Spinal cord (tissue), 10 donors: ENCODE data around the gene CPVL. TPM values are rescaled to one million over a fixed set of nuclear protein-coding genes. Genes with fewer than 3 reads are reported as not detected.

Source experiments
- DNase-seq, 6 donors: peaks; one replicate each; pipeline versions ENCODE4 v3.0.0 to v3.0.0-alpha.2; 2013 to 2015; ENCODE audit warnings: low spot score in 6 of 6, low read depth in 4 of 6
- H3K27ac ChIP-seq: one replicate; pipeline ENCODE4 v1.5.1; 2013; ENCODE audit warnings: low read depth, low read length, control low read depth
- H3K27me3 ChIP-seq: one replicate; pipeline ENCODE4 v1.6.1; 2013; ENCODE audit warnings: low read length; ENCODE audit not compliant: control insufficient read depth, insufficient read depth
- H3K36me3 ChIP-seq: one replicate; pipeline ENCODE4 v1.6.1; 2013; ENCODE audit warnings: low read length; ENCODE audit not compliant: control insufficient read depth, insufficient read depth
- H3K4me1 ChIP-seq: one replicate; pipeline ENCODE4 v1.6.1; 2013; ENCODE audit warnings: low read length; ENCODE audit not compliant: control insufficient read depth, insufficient read depth
- H3K4me3 ChIP-seq: one replicate; pipeline ENCODE4 v1.5.1; 2013; ENCODE audit warnings: low read depth, low read length, control low read depth
- H3K9me3 ChIP-seq: one replicate; pipeline ENCODE4 v1.6.1; 2013; ENCODE audit warnings: low read length; ENCODE audit not compliant: control insufficient read depth, insufficient read depth
- WGBS: methylation state at CpG from one replicate; pipeline ENCODE4 v1.1.5; 2013; ENCODE audit warnings: missing lambda C conversion rate; ENCODE audit not compliant: insufficient coverage; 5-methylcytosine and 5-hydroxymethylcytosine counted together
- polyA plus RNA-seq, 2 donors: library from polyadenylated mRNA; unstranded; fragments of 120-200 nt; gene quantifications; one replicate each; pipeline ENCODE4 v1.2.1, GENCODE V29; 2013; ENCODE audit not compliant: insufficient read length in 2 of 2
- total RNA-seq, 2 donors: library from RNA; depleted of rRNA in 1 of 2; stranded (reverse); fragments of 120-200 nt in 1 of 2; fragments of >200 nt in 1 of 2; gene quantifications; one replicate each; pipeline versions ENCODE4 v1.2.3 to v1.2.4, GENCODE V29; 2013 to 2014
- donor health status: healthy.

CPVL gene
- total and polyA plus RNA-seq, 4 donors = 14.2 to 42.2 (median 14.9) TPM

DNA sequence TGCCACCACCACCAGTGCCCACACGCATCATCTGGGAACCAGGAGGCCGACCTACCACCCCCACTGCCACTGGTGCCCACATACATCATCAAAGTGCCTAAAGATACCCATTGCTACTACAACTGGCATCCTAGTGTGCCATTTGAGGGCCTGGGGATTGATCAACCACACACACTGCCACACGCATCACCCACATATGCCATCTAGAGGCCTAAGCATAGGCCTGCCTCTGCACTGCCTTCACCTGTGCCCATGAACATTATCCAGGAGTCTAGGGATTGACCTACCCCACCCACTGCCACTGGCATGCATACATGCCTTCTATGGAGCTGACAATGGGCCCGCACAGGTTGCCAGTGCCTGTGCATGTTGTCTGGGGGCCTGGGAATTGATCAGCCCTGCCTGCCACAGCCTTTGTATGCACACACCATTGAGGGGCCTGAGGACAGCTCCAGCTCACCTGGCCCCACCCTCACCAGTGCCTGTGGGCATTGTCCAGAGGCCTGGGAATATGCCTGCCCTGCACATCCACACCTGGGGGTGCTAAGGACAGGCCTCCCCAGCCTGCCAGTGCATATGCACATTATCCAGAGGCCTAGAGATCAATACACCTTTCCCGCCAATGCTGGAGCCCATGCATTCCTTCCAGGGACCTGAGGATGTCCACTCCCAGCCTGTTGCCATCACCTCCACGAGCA is 123.9 kb downstream of the CPVL start:
- H3K27me3 ChIP-seq = no peaks in the 10 kb centered on the region
- 93% methylated on average over 6 of the region's 6 CpGs for WGBS
- no peaks in the 10 kb centered on the region for H3K4me1 ChIP-seq
- H3K36me3 ChIP-seq = no peaks in the 10 kb centered on the region
- no peak for DNase-seq
- no peak overlapping the region for H3K27ac ChIP-seq
- no peak overlapping the region for H3K4me3 ChIP-seq
- peaks cover 16% of the 10 kb centered on the region for H3K9me3 ChIP-seq

DNA sequence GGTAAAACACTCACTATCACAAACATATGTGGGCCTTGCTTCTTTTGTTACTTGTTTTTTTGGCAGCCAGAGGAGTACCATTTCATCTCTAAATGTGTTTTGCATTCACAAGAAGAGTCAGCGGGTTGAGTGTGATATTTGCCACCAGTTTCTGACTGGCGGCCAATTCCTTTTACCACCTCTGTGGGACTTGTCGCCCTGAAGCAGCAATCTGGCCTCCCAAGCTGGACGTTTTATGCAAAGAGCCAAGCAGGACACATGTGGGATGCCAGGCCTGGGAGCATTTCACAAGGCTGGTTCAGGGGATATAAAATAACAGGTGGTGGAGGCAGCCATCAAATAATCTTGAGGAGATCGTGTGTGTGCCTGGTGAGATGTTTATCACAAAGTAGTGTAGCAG is 126.4 kb downstream of the CPVL start:
- Histone ChIP-seq H3K4me3 (no peak overlapping the region), H3K27me3 (no peaks in the 10 kb centered on the region), H3K36me3 (no peaks in the 10 kb centered on the region), H3K9me3 (peaks cover 7% of the 10 kb centered on the region), H3K4me1 (no peaks in the 10 kb centered on the region), H3K27ac (peak overlapping the region; percentile 53)
- peak in 3 of 6 donors; percentile 48 to 95 (median 87) for DNase-seq
- 38% methylated on average over 5 of the region's 5 CpGs for WGBS

DNA sequence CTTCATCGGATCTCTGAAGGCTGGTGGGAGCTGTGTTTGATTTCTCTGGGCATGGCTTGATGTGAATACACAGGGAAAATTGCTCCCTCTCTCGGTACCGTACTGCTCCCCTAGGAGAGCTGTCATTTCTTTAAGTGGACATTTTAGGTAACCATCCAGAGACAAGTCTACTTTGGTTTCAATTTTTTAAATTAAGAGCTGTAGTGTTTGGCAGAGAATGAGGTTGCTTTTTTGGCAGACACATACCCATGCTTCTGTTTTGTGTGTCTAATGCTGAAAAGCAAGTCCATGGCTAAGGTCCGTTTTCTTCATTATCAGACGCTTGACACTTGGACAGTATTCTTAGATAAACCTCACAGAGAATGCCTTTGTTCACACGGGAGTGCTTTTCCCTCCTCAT is 127.0 kb downstream of the CPVL start:
- Histone ChIP-seq H3K27me3 (no peaks in the 10 kb centered on the region), H3K4me3 (peak overlapping the region; percentile 0), H3K27ac (peak overlapping the region; percentile 53), H3K4me1 (no peaks in the 10 kb centered on the region), H3K36me3 (no peaks in the 10 kb centered on the region), H3K9me3 (peaks cover 3% of the 10 kb centered on the region)
- DNase-seq = peak in 2 of 6 donors; percentile 66 to 80
- 26% methylated on average over 3 of the region's 6 CpGs for WGBS

DNA sequence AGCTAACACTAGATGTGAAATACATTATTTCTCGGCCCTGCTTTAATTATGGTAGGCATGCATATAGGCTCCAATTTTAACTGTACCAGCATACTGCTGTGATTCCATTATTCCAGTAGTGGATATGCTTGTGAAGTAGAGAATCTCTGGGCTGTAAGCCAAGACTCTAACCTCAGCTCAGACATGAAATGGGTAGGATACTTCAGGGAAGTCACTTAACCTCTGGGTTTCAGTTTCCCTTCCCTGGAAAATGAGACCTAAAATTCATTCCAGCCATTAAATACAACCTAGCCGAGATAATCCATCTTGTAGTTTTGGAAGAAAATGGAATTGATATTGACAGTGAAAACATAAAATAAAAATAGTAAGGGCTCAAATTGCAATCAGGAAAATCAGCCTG is 128.6 kb downstream of the CPVL start:
- Histone ChIP-seq H3K36me3 (no peaks in the 10 kb centered on the region), H3K4me3 (no peak overlapping the region), H3K27ac (no peak overlapping the region), H3K27me3 (no peaks in the 10 kb centered on the region), H3K9me3 (no peaks in the 10 kb centered on the region), H3K4me1 (no peaks in the 10 kb centered on the region)
- DNase-seq = peak in 1 of 6 donors; percentile 58
- no CpG with 5 or more reads among the region's 2 CpGs for whole genome bisulfite sequencing

DNA sequence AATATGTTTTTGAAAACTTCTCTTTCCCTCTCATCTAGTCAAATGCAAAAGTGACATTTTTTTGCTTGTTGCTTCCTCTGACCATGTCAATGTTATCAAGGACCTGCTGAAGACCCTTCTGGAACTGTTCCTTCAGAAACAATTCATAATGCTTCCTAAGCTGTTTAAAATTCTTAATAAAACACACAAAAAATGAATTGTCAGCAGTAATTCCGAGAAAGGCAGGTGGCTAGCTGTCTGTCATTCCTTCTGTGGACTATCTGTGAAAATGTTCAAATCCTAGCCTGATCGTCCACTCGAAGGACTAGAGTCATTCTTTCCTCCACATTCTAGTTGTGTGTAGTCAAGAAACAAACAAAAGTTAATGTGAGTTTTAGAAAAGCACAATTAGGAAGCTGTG is 131.6 kb downstream of the CPVL start:
- no peaks in the 10 kb centered on the region for H3K36me3 ChIP-seq
- no peaks in the 10 kb centered on the region for H3K4me1 ChIP-seq
- no peak overlapping the region for H3K4me3 ChIP-seq
- no peak for DNase-seq
- no peak overlapping the region for H3K27ac ChIP-seq
- WGBS = no CpG with 5 or more reads among the region's 3 CpGs
- H3K27me3 ChIP-seq = no peaks in the 10 kb centered on the region
- H3K9me3 ChIP-seq = no peaks in the 10 kb centered on the region

DNA sequence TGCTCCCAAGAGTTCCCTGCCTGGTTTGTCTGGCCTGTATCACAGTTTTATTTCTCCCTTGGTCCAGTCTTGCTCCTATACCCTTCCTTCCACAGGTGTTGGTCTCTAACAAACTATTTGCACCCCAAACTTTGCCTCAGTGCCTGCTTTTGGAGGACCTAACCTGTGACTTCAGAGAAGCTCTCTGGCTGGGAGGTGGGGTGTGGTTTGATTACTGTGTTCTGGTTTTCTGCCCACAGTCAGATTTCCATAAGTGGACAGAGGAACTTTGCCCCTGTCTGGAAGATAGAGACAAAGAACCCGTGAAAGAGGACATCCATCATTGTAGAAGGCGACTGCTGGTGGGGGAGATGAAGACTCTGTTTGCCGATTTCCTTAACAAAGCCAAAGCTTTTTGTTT is 132.4 kb downstream of the CPVL start:
- Histone ChIP-seq H3K4me1 (no peaks in the 10 kb centered on the region), H3K27ac (no peak overlapping the region), H3K9me3 (no peaks in the 10 kb centered on the region), H3K36me3 (no peaks in the 10 kb centered on the region), H3K4me3 (no peak overlapping the region), H3K27me3 (no peaks in the 10 kb centered on the region)
- DNase-seq = no peak
- WGBS = 43% methylated on average over 3 of the region's 3 CpGs

DNA sequence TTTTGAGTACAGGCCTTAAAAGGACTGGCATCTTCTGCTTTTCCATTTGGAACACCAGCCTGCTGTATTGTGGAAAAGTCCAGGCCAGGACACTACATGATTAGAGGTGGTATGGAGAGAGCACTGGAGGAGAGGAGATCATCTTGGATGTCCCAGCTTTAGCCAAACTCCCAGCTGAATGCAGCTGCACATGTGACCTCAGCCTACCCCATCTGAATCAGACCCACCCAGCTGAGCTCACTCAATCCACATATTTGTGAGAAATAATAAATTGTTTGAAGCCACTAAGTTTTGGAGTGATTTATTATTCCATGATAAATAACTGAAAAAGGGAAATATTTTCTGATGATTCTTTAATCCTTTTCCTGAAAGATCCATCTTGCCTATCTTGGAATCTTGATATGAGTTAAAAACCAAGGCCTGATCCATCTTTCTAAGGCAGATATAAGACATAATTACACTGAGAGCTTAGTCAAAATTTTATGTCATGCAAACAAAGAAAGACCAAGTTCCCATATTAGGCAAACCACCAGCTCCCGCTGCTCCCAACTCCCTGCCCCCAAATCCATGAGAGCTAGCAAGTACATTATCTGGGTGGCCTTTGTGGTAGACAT is 133.1 kb downstream of the CPVL start:
- WGBS = no CpG with 5 or more reads among the region's 1 CpG

DNA sequence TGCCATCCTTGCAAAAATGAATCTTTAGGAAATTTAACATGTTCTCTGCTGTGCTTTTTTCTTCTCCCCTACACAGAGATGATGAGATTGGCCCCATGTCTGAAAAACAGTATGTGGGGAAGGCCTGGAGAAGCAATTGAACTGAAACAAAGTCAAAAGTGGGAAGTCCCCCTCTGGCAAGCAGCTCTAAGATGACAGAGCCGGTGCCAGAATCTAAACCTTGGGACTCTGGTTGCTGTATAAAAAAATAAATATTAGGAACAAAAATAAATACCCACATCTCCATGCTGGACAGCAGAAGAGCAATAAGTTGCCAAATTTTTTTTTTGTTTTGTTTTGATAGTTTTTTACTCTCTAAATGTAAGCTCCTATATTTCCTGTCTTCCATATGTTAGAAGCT is 136.4 kb downstream of the CPVL start:
- no CpG with 5 or more reads among the region's 1 CpG for WGBS
- Histone ChIP-seq H3K36me3 (no peaks in the 10 kb centered on the region), H3K4me1 (no peaks in the 10 kb centered on the region), H3K4me3 (no peak overlapping the region), H3K27me3 (no peaks in the 10 kb centered on the region), H3K9me3 (no peaks in the 10 kb centered on the region), H3K27ac (no peak overlapping the region)
- DNase-seq = peak in 1 of 6 donors; percentile 67

More for the DNA sequence above, 133.1 kb downstream of the CPVL start:
- DNase-seq = no peak
- Histone ChIP-seq H3K4me3 (no peak overlapping the region), H3K4me1 (no peaks in the 10 kb centered on the region), H3K27ac (no peak overlapping the region), H3K36me3 (no peaks in the 10 kb centered on the region), H3K27me3 (no peaks in the 10 kb centered on the region), H3K9me3 (no peaks in the 10 kb centered on the region)

DNA sequence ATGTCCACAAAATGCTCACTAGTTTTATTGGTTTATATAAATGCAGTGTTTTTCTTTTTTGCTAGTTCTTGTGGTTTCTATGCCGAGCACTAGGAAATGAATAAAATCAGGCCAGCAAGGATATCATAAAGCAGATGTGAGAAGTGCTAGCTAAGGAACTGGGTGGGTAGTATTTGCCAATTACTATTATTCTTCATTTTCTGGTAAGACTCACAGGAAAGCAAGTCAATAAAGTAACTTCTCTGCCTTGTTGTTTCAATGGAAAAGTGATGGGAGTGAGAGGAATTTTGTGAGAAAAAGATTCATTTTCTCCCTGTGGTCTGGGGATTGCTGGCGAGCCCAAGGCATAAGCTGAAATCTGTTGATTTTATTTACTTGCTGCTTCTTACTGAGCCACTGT is 137.7 kb downstream of the CPVL start:
- H3K9me3 ChIP-seq = no peaks in the 10 kb centered on the region
- H3K36me3 ChIP-seq = no peaks in the 10 kb centered on the region
- no peak for DNase-seq
- WGBS = 83% methylated on average over 1 of the region's 2 CpGs
- H3K4me1 ChIP-seq = no peaks in the 10 kb centered on the region
- no peak overlapping the region for H3K4me3 ChIP-seq
- no peak overlapping the region for H3K27ac ChIP-seq
- H3K27me3 ChIP-seq = no peaks in the 10 kb centered on the region

DNA sequence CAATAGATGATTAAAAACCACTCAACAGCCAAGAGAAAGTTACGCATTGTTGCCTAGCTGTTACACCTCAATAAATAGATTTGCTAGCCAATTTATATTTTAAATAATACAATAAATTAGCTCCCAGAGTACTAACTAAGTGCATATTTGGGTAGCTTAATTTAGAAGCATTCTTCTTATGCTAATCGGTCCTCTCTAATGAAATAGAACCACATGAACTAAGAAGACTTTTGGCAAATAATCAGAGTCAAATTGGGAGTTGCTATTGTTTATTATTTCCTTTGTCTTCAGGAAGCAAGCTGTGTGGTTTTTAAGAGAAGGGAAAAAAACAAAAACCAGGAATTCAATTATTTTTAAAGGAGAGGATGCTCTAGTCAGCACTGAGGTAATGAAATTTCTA is 139.2 kb downstream of the CPVL start:
- no peaks in the 10 kb centered on the region for H3K4me1 ChIP-seq
- WGBS = no CpG with 5 or more reads among the region's 2 CpGs

More for the DNA sequence above, 139.2 kb downstream of the CPVL start:
- DNase-seq = no peak
- Histone ChIP-seq H3K27ac (no peak overlapping the region), H3K9me3 (no peaks in the 10 kb centered on the region), H3K27me3 (no peaks in the 10 kb centered on the region), H3K4me3 (no peak overlapping the region), H3K36me3 (no peaks in the 10 kb centered on the region)
